GM23248 (cell line): ENCODE measurements around the gene OPTN. TPM values are rescaled to one million over a fixed set of nuclear protein-coding genes. Genes with fewer than 3 reads are reported as not detected.
"Not testable (repeated sequence)": the region's sequence is repeated elsewhere in the genome, so short reads cannot be mapped to it uniquely, and the experiment has no call there.

Source experiments
- DNase-seq: peaks from one replicate; pipeline ENCODE4 v3.0.0-alpha.2; 2015
- H2AFZ ChIP-seq: fragments of 200-600 bp; sonication (generic); 2 replicates; pipeline ENCODE4 v1.6.1; 2016; ENCODE audit warnings: antibody characterized with exemption
- H3F3A ChIP-seq: fragments of 200-600 bp; sonication (generic); 2 replicates; pipeline ENCODE4 v1.6.1; 2016; ENCODE audit warnings: mild to moderate bottlenecking, antibody characterized with exemption, mixed run types; ENCODE audit not compliant: insufficient read depth
- H3K27ac ChIP-seq: fragments of 200-600 bp; sonication (generic); 2 replicates; pipeline ENCODE4 v1.5.1; 2016; ENCODE audit warnings: mild to moderate bottlenecking
- H3K27me3 ChIP-seq: fragments of 200-600 bp; sonication (generic); replicated peaks from 2 replicates; pipeline ENCODE4 v1.6.1; 2016; ENCODE audit warnings: mild to moderate bottlenecking; ENCODE audit not compliant: insufficient read depth
- H3K36me3 ChIP-seq: fragments of 200-600 bp; sonication (generic); 2 replicates; pipeline ENCODE4 v1.6.1; 2016; ENCODE audit warnings: low read depth, mild to moderate bottlenecking
- H3K4me1 ChIP-seq: fragments of 200-600 bp; sonication (generic); 2 replicates; pipeline ENCODE4 v1.6.1; 2016; ENCODE audit warnings: mild to moderate bottlenecking; ENCODE audit not compliant: insufficient read depth
- H3K4me2 ChIP-seq: fragments of 200-600 bp; sonication (generic); one replicate; pipeline ENCODE4 v1.6.1; 2016; ENCODE audit warnings: mild to moderate bottlenecking; ENCODE audit not compliant: unreplicated experiment
- H3K4me3 ChIP-seq: fragments of 200-600 bp; sonication (generic); 2 replicates; pipeline ENCODE4 v1.5.1; 2016; ENCODE audit warnings: mild to moderate bottlenecking
- H3K79me2 ChIP-seq: fragments of 200-600 bp; sonication (generic); 2 replicates; pipeline ENCODE4 v1.6.1; 2016; ENCODE audit warnings: mild to moderate bottlenecking; ENCODE audit not compliant: insufficient read depth
- H3K9ac ChIP-seq: fragments of 200-600 bp; sonication (generic); 2 replicates; pipeline ENCODE4 v1.6.1; 2016; ENCODE audit warnings: mild to moderate bottlenecking
- H3K9me2 ChIP-seq: fragments of 200-600 bp; sonication (generic); 2 replicates; pipeline ENCODE4 v1.6.1; 2016; ENCODE audit warnings: mixed run types, mild to moderate bottlenecking, moderate library complexity; ENCODE audit not compliant: insufficient read depth
- H3K9me3 ChIP-seq: fragments of 200-600 bp; sonication (generic); one replicate; pipeline ENCODE4 v1.6.1; 2017; ENCODE audit warnings: low read depth
- H4K20me1 ChIP-seq: fragments of 200-600 bp; sonication (generic); 2 replicates; pipeline ENCODE4 v1.6.0; 2016; ENCODE audit not compliant: insufficient read depth
- EZH2 ChIP-seq: fragments of 200-600 bp; sonication (generic); IDR thresholded peaks from 2 replicates; pipeline ENCODE4 v1.6.1; 2018; ENCODE audit warnings: antibody characterized with exemption, mild to moderate bottlenecking; ENCODE audit not compliant: insufficient read depth, poor library complexity, severe bottlenecking
- EZH2phosphoT487 ChIP-seq: fragments of 200-600 bp; sonication (generic); IDR thresholded peaks from 2 replicates; pipeline ENCODE4 v1.6.1; 2018; ENCODE audit warnings: antibody characterized with exemption, moderate library complexity, mild to moderate bottlenecking, low read depth; ENCODE audit not compliant: insufficient read depth
- WGBS, 2 experiments: methylation state at CpG; one replicate each; pipeline ENCODE4 v1.1.6; 2015 to 2017; ENCODE audit warnings: low lambda C conversion rate in 2 of 2, low coverage in 1 of 2; ENCODE audit errors: missing lambda C conversion rate in 2 of 2; 5-methylcytosine and 5-hydroxymethylcytosine counted together
- in situ Hi-C: fragments of 300-500 bp; cut with MboI; formaldehyde crosslinking; loops from 2 replicates; pipeline ENCODE4 v1.15.0; 2020
- polyA plus RNA-seq: library from polyadenylated mRNA; unstranded; fragments of >200 nt; fragmentation: Nextera tagmentation; extraction: Ambion mirVana; gene quantifications from 2 replicates; pipeline ENCODE4 v1.2.1, GENCODE V29; 2016
- total RNA-seq: library from RNA; depleted of rRNA; stranded (reverse); fragments of >200 nt; shearing (Covaris generic); gene quantifications from 2 replicates; pipeline ENCODE4 v1.2.3, GENCODE V29; 2014

Gene OPTN
- total and polyA plus RNA-seq, 2 experiments from 2014 or later = 50.6 to 109 TPM

GRCh38 chr10:13078912-13079775 is 20.8 kb upstream of the OPTN start:
- Histone ChIP-seq H3K27me3 (0 out of 2 replicates have a peak, but pooled peaks cover 8% of the 10 kb centered on the region), H4K20me1 (no peaks in the 10 kb centered on the region), H3K4me1 (no peaks in the 10 kb centered on the region), H3K9me2 (no peaks in the 10 kb centered on the region), H3K9ac (no peak overlapping the region), H3K9me3 (no peaks in the 10 kb centered on the region), H3K27ac (no peak overlapping the region), H3K79me2 (no peaks in the 10 kb centered on the region), H3K4me3 (no peak overlapping the region), H3K36me3 (no peaks in the 10 kb centered on the region), H2AFZ (no peak overlapping the region), H3F3A (no peaks in the 10 kb centered on the region), H3K4me2 (no peak overlapping the region)
- no peak for DNase-seq
- WGBS, 2 experiments = 63 to 65% methylated on average over 16 of the region's 16 CpGs
- in situ Hi-C loops = loop anchor here (25.0 kb wide), 1 partner anchor 817 kb away; no protein-coding TSS in a partner anchor
- TF ChIP-seq EZH2phosphoT487 = no peak
- no peak for TF ChIP-seq EZH2

GRCh38 chr10:13079776-13080050 is 20.2 kb upstream of the OPTN start:
- no peak overlapping the region for H2AFZ ChIP-seq

GRCh38 chr10:13080643-13081042 is 19.3 kb upstream of the OPTN start:
- Histone ChIP-seq H3K36me3 (no peaks in the 10 kb centered on the region), H3K27me3 (0 out of 2 replicates have a peak, but pooled peaks cover 6% of the 10 kb centered on the region), H3F3A (no peaks in the 10 kb centered on the region), H3K4me3 (no peak overlapping the region), H2AFZ (no peak overlapping the region), H3K4me2 (no peak overlapping the region), H4K20me1 (no peaks in the 10 kb centered on the region), H3K27ac (no peak overlapping the region), H3K9ac (no peak overlapping the region), H3K9me3 (no peaks in the 10 kb centered on the region), H3K4me1 (no peaks in the 10 kb centered on the region), H3K79me2 (no peaks in the 10 kb centered on the region), H3K9me2 (no peaks in the 10 kb centered on the region)
- DNase-seq = no peak
- in situ Hi-C loops = loop anchor here (25.0 kb wide), 1 partner anchor 818 kb away; no protein-coding TSS in a partner anchor
- no peak for TF ChIP-seq EZH2
- TF ChIP-seq EZH2phosphoT487 = no peak
- WGBS, 2 experiments = 69 to 76% methylated on average over 7 of the region's 7 CpGs

More at GRCh38 chr10:13079776-13080050, 20.2 kb upstream of the OPTN start:
- 4 to 7% methylated on average over 2 of the region's 2 CpGs for whole genome bisulfite sequencing, 2 experiments
- H3K36me3 ChIP-seq = no peaks in the 10 kb centered on the region
- in situ Hi-C loops = loop anchor here (25.0 kb wide), 1 partner anchor 817 kb away; no protein-coding TSS in a partner anchor
- H3K79me2 ChIP-seq = no peaks in the 10 kb centered on the region
- no peak overlapping the region for H3K4me3 ChIP-seq
- H3K9ac ChIP-seq = no peak overlapping the region
- H3K4me2 ChIP-seq = no peak overlapping the region
- H3K9me3 ChIP-seq = no peaks in the 10 kb centered on the region
- H3K27me3 ChIP-seq = 0 out of 2 replicates have a peak, but pooled peaks cover 8% of the 10 kb centered on the region
- no peaks in the 10 kb centered on the region for H4K20me1 ChIP-seq
- no peaks in the 10 kb centered on the region for H3F3A ChIP-seq
- H3K9me2 ChIP-seq = no peaks in the 10 kb centered on the region
- H3K27ac ChIP-seq = no peak overlapping the region
- TF ChIP-seq EZH2 (no peak), EZH2phosphoT487 (no peak)
- DNase-seq = no peak
- H3K4me1 ChIP-seq = no peaks in the 10 kb centered on the region

GRCh38 chr10:13083700-13084099 is 16.3 kb upstream of the OPTN start:
- not testable (repeated sequence) for H3K4me3 ChIP-seq, DNase-seq
- in situ Hi-C loops = loop anchor here (25.0 kb wide), 1 partner anchor 821 kb away; no protein-coding TSS in a partner anchor

More at GRCh38 chr10:13083700-13084099, 16.3 kb upstream of the OPTN start:
- H3K79me2 ChIP-seq, H3K9ac ChIP-seq, H3K36me3 ChIP-seq, H4K20me1 ChIP-seq, H3K27ac ChIP-seq, H3K4me2 ChIP-seq, H3K27me3 ChIP-seq, H3K9me2 ChIP-seq, H2AFZ ChIP-seq, H3K9me3 ChIP-seq: not testable (repeated sequence)
- peaks cover 13% of the 10 kb centered on the region for H3F3A ChIP-seq
- WGBS, 2 experiments = 56 to 66% methylated on average over 3 of the region's 3 CpGs
- peaks cover 14% of the 10 kb centered on the region for H3K4me1 ChIP-seq
